ENCODE results near the gene DDN.

The DDN gene

GRCh38 chr12:49036029-49036428 is 36.9 kb upstream of the DDN start:
- H3K4me3 Mint-ChIP-seq, result no peak overlapping the region
- H3K9me3 Mint-ChIP-seq, result no peaks in the 10 kb centered on the region
- no peak overlapping the region for H3K27ac Mint-ChIP-seq
- H3K36me3 Mint-ChIP-seq, result peaks cover 4% of the 10 kb centered on the region
- no peaks in the 10 kb centered on the region for H3K27me3 Mint-ChIP-seq
- no peaks in the 10 kb centered on the region for H3K4me1 Mint-ChIP-seq

- Mint-ChIP-seq H3K27ac (peak overlapping the region; percentile 59), H3K9me3 (no peaks in the 10 kb centered on the region), H3K4me3 (no peak overlapping the region), H3K36me3 (peaks cover 4% of the 10 kb centered on the region), H3K4me1 (no peaks in the 10 kb centered on the region), H3K27me3 (no peaks in the 10 kb centered on the region)
Observed at GRCh38 chr12:49034286-49034622, 35.1 kb upstream of the DDN start.

GRCh38 chr12:49033611-49034285 is 34.6 kb upstream of the DDN start:
- H3K4me3 Mint-ChIP-seq, result no peak overlapping the region
- H3K9me3 Mint-ChIP-seq, result no peaks in the 10 kb centered on the region
- peaks cover 3% of the 10 kb centered on the region for H3K36me3 Mint-ChIP-seq
- H3K27ac Mint-ChIP-seq, result no peak overlapping the region
- no peaks in the 10 kb centered on the region for H3K4me1 Mint-ChIP-seq
- H3K27me3 Mint-ChIP-seq, result no peaks in the 10 kb centered on the region

GRCh38 chr12:49032679-49033447 is 33.7 kb upstream of the DDN start:
- H3K4me3 Mint-ChIP-seq, result no peak overlapping the region
- no peak overlapping the region for H3K27ac Mint-ChIP-seq
- H3K36me3 Mint-ChIP-seq, result peaks cover 5% of the 10 kb centered on the region

GRCh38 chr12:49032276-49032675 is 33.1 kb upstream of the DDN start:
- no peaks in the 10 kb centered on the region for H3K27me3 Mint-ChIP-seq
- H3K4me1 Mint-ChIP-seq, result no peaks in the 10 kb centered on the region
- H3K9me3 Mint-ChIP-seq, result no peaks in the 10 kb centered on the region
- H3K36me3 Mint-ChIP-seq, result peaks cover 6% of the 10 kb centered on the region
- H3K27ac Mint-ChIP-seq, result no peak overlapping the region
- no peak overlapping the region for H3K4me3 Mint-ChIP-seq

More at GRCh38 chr12:49032679-49033447, 33.7 kb upstream of the DDN start:
- H3K9me3 Mint-ChIP-seq, result no peaks in the 10 kb centered on the region
- no peaks in the 10 kb centered on the region for H3K27me3 Mint-ChIP-seq
- no peaks in the 10 kb centered on the region for H3K4me1 Mint-ChIP-seq

DNA sequence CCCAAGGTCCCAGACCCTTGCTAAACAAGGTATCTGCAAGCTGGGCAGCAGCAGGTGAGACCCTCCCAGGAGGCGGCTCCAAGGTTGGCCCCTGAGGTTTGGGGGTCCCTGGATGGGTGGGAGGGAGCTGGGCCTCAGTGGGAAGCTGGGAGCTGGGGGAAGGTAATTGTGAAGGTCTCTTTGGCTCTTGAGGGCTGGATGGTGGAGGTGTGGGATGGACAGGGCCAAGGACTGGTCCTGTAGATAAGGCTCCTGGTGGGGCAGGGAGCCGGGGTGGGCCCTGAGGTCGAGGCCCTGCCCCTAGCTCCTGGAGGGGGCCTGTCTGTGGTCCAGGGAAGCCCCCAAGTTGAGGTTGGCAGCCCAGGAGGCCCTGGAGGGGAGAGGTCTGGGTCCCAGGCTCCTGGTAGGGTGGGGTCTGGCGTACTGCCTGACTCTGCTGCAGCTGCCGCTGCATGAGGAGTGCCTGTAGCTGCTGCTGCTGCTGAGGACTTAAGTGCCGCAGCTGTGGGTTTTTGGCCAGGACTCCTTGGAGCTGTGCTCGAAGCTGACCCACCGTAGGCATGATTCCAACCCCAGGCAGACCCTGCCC is 32.5 kb upstream of the DDN start:
- Mint-ChIP-seq H3K4me3 (no peak overlapping the region), H3K27ac (peak overlapping the region; percentile 55), H3K36me3 (peaks cover 6% of the 10 kb centered on the region), H3K27me3 (no peaks in the 10 kb centered on the region), H3K9me3 (no peaks in the 10 kb centered on the region), H3K4me1 (no peaks in the 10 kb centered on the region)

DNA sequence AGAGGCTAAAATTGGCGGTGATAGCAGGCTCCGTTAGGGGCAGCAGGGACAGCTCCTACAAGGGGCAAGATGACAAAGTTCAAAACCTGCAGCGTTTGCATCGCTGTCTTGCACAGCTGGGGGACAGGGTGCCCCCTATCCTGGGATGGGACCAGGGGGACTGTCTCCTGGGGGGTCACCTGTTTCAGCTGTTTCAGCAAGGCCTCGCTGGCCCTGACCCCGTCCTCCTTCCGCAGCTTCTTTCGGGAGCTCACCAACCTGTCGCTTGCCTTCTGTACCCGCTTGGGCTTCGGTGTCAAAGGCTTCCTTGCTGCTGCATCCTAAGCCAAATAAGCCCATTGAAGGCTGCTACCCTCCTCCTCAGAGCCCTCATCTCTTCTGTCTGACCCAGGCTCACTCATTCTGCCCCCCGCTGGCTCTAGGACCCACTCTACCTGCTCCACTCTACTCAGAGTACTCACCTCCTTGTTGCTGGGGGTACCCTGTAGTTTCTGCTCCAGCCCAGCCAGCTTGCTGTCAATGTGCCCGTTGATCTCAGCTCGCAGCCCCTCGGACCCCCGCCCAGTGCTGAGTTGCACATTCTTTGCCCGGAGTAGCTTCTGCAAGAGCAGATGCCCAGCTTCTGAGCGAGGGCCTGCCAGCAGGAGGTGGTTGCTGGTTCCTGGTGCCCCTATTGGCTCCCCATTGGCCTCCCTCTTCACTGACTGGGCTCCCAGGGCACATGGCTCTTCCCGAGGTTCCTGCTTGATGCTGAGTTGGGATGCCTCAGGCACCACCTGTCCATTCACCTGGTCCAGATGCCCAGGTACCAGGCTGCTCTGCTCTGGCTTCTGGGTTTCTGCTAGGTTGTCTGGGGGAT is 31.8 kb upstream of the DDN start:
- no peak overlapping the region for H3K4me3 Mint-ChIP-seq
- peak overlapping the region; percentile 55 for H3K27ac Mint-ChIP-seq
- no peaks in the 10 kb centered on the region for H3K9me3 Mint-ChIP-seq
- no peaks in the 10 kb centered on the region for H3K4me1 Mint-ChIP-seq
- H3K36me3 Mint-ChIP-seq, result peaks cover 7% of the 10 kb centered on the region
- no peaks in the 10 kb centered on the region for H3K27me3 Mint-ChIP-seq

DNA sequence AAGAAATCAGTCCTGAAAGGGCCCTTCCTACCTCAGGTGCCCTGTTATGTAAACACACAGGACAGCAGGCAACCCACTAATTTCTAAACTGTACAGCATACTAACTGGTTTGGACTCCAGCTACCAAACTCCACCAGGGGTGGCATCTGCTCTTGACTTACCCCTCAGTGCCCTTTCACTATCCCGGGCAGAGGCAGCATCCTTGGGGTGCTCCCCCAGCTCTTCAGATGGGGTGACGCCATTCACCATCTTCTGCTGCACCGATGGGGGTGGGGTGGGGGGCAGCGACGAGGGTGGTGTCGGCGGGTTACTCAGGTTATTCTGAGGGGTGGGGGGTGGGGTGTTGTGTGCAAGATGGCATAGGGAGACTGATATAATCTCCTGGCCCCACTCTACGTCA is 30.9 kb upstream of the DDN start:
- Mint-ChIP-seq H3K9me3 (no peaks in the 10 kb centered on the region), H3K27me3 (no peaks in the 10 kb centered on the region), H3K27ac (no peak overlapping the region), H3K4me3 (no peak overlapping the region), H3K36me3 (peaks cover 9% of the 10 kb centered on the region), H3K4me1 (no peaks in the 10 kb centered on the region)

DNA sequence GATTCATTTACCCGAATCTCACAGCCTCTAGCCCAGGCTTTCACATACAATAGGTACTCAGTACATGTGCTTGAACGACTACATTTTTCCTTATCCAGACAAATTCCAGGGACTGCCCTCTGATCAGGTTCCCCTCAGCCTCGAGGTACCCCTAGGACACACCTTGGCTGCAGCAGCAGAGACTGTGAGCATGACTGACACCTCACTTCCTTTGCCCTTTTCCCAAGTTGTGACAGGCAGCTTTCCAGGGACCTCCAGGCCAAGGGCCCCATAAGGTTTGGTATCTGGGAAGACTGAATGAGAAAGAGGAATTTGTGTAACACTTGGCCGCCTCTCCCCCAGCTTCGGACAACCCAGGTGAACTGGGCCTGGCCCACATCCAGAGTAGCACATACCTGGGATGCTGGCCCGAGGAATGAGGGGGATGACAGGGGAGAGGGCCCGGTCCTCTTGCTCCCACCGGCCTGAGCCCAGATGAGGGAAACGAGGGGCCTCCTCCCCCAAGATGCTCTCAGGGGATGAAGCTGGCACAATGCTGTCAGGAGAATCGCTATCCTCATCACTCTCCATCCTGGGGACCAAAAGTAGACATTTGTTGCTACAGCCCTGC is 29.6 kb upstream of the DDN start:
- no peaks in the 10 kb centered on the region for H3K4me1 Mint-ChIP-seq
- peaks cover 10% of the 10 kb centered on the region for H3K36me3 Mint-ChIP-seq
- H3K27ac Mint-ChIP-seq, result no peak overlapping the region

DNA sequence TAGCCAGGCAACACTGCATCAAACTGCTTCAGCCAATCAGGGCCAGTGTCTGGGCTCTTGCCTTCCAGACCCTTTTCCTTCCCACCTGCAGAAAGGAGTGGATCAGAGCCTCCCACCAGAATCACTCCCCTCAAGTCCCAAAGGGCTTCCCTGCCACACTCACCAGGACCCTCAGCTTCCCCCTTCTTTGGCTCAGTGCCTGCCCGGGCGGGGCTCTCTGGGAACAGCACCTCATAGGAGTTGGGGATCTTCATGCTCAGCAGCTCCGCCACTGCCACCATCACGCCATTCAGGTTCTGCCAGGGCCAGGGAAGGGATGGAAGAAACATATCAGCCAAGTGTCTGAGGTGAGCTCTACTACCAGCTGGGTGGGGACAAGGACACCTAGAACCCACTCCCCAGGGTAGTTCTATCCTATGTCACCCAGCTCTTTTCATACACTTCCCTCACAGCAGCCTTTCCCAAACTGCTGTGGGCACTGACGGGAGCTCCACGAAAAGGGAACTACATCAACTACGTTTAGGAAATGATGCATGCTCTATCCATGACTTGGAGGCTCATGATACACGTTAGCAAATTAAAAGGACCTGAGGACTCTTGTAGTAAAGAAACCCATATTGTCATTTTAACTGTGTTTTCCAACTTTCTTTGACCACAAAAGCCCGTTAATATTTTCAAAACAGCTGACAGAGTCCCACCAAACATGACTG is 28.8 kb upstream of the DDN start:
- no peak overlapping the region for H3K4me3 Mint-ChIP-seq
- peaks cover 13% of the 10 kb centered on the region for H3K36me3 Mint-ChIP-seq
- no peaks in the 10 kb centered on the region for H3K4me1 Mint-ChIP-seq
- no peaks in the 10 kb centered on the region for H3K27me3 Mint-ChIP-seq
- H3K9me3 Mint-ChIP-seq, result no peaks in the 10 kb centered on the region
- no peak overlapping the region for H3K27ac Mint-ChIP-seq

More for the DNA sequence above, 29.6 kb upstream of the DDN start:
- Mint-ChIP-seq H3K27me3 (no peaks in the 10 kb centered on the region), H3K9me3 (no peaks in the 10 kb centered on the region), H3K4me3 (no peak overlapping the region)

DNA sequence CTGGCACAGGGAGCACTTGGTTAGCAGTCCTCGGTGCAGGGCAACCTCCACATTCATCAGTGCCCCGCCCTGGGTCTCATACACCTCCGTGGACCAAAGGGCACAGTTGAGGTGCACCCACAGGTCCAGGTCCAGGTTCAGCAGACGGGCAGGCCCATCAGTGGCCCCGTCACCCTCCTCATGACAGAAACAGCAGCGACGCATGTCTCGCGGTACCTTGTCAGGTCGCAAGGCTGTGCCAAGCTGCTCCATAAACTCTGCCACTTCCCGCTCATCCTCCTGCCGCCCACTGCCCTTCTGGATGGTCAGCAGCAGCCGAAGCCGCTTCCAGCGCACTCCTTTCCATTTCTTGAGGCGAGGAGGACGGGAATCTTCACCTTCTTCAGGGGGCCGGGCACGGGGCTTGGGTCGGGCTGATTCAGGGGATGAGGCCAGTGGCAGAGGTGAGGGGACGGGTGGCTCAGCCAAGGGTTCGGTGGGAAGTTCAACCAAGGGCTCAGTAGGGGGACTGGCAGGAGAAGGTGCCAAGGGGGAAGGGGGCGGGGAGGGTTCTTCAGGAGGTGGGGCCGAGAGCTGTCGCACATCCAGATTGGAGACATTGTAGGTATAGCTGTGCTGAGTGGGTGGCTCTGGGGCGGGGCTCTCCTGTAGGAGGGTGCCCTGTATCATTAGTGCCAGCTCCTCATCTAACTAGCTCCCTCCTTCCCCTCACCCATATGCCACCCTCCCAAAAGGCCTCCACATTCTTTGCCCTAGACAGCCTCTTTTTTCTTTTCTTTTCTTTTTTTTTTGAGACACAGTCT is 27.7 kb upstream of the DDN start:
- H3K4me3 Mint-ChIP-seq, result no peak overlapping the region
- H3K27me3 Mint-ChIP-seq, result no peaks in the 10 kb centered on the region
- no peaks in the 10 kb centered on the region for H3K9me3 Mint-ChIP-seq
- no peak overlapping the region for H3K27ac Mint-ChIP-seq
- peaks cover 15% of the 10 kb centered on the region for H3K36me3 Mint-ChIP-seq
- no peaks in the 10 kb centered on the region for H3K4me1 Mint-ChIP-seq

GRCh38 chr12:49026101-49026500 is 26.9 kb upstream of the DDN start:
- H3K27me3 Mint-ChIP-seq, result no peaks in the 10 kb centered on the region
- H3K36me3 Mint-ChIP-seq, result peaks cover 15% of the 10 kb centered on the region
- H3K4me3 Mint-ChIP-seq, result no peak overlapping the region
- no peaks in the 10 kb centered on the region for H3K9me3 Mint-ChIP-seq
- no peak overlapping the region for H3K27ac Mint-ChIP-seq
- H3K4me1 Mint-ChIP-seq, result no peaks in the 10 kb centered on the region

DNA sequence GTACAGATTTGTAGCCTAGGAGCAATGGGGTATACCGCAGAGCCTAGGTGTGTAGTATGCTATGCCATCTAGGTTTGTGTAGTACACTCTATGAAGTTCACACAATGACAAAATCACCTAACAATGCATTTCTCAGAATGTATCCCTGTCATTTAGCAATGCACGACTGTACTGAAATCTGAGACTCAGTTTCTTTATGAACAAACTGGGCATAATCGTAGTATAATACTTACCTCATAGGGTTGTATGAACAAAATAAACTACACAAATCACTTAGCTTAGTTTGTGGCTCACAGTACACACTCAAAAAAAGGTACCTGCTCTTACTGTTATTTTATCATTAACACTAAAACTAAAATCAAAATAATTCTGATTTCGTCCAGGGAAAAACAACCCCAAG is 26.3 kb upstream of the DDN start:
- no peaks in the 10 kb centered on the region for H3K9me3 Mint-ChIP-seq
- no peak overlapping the region for H3K27ac Mint-ChIP-seq
- H3K36me3 Mint-ChIP-seq, result peaks cover 15% of the 10 kb centered on the region
- no peaks in the 10 kb centered on the region for H3K4me1 Mint-ChIP-seq
- no peaks in the 10 kb centered on the region for H3K27me3 Mint-ChIP-seq
- no peak overlapping the region for H3K4me3 Mint-ChIP-seq

- H3K27me3 Mint-ChIP-seq, result no peaks in the 10 kb centered on the region
- H3K4me3 Mint-ChIP-seq, result no peak overlapping the region
- H3K9me3 Mint-ChIP-seq, result no peaks in the 10 kb centered on the region
- H3K36me3 Mint-ChIP-seq, result peaks cover 15% of the 10 kb centered on the region
- peaks cover 5% of the 10 kb centered on the region for H3K4me1 Mint-ChIP-seq
- H3K27ac Mint-ChIP-seq, result no peak overlapping the region
Observed at GRCh38 chr12:49024543-49024942, 25.4 kb upstream of the DDN start.
